HepG2 (cell line): ENCODE data around the gene FAM219A. TPM values are rescaled to one million over a fixed set of nuclear protein-coding genes. Genes with fewer than 3 reads are reported as not detected.

Source experiments
- FOXJ3 ChIP-seq: sonication (generic); formaldehyde crosslinking; IDR thresholded peaks from 2 replicates; pipeline ENCODE4 v1.4.0; 2020; ENCODE audit warnings: missing genetic modification reagents, mild to moderate bottlenecking, borderline replicate concordance
- RFX1 ChIP-seq: fragments of 450-650 bp; IDR thresholded peaks from 2 replicates; pipeline ENCODE4 v1.6.1; 2017
- ZNF264 ChIP-seq: sonication (generic); formaldehyde crosslinking; IDR thresholded peaks from 2 replicates; pipeline ENCODE4 v1.4.0; 2020; ENCODE audit warnings: missing genetic modification reagents
- ZNF326 ChIP-seq: sonication (generic); formaldehyde crosslinking; IDR thresholded peaks from 2 replicates; pipeline ENCODE4 v1.4.0; 2020; ENCODE audit warnings: missing genetic modification reagents, borderline replicate concordance
- polyA plus RNA-seq, 8 experiments: library from polyadenylated mRNA; depleted of rRNA in 3 of 8; stranded (reverse) in 7 of 8; unstranded in 1 of 8; fragments of >200 nt; fragmentation: Illumina TruSeq in 4 of 8; extraction: Trizol in 4 of 8; gene quantifications; 2 replicates each; pipeline versions ENCODE4 v1.2.1 to v1.2.3, GENCODE V29; 2011 to 2016; ENCODE audit warnings: low read depth in 4 of 8, missing spikeins in 1 of 8, mixed read lengths in 1 of 8; ENCODE audit not compliant: insufficient read depth in 1 of 8
- total RNA-seq, 5 experiments: library from RNA; depleted of rRNA; stranded (reverse); fragments of >200 nt; fragmentation: Illumina TruSeq; extraction: Trizol; gene quantifications; 2 replicates each; pipeline ENCODE4 v1.2.3, GENCODE V29; 2016; ENCODE audit warnings: low read depth in 1 of 5
- TF ChIP-seq, protein P1 (sequence below): sonication (generic); formaldehyde crosslinking; IDR thresholded peaks from 2 replicates; pipeline ENCODE4 v1.5.0; 2020; ENCODE audit warnings: mild to moderate bottlenecking, missing genetic modification reagents
- TF ChIP-seq, protein P2 (sequence below): IDR thresholded peaks from 2 replicates; pipeline ENCODE4 v1.6.1; 2016; ENCODE audit warnings: missing compliant biosample characterization, missing genetic modification reagents, borderline replicate concordance
- TF ChIP-seq, protein P3 (sequence below): sonication (generic); formaldehyde crosslinking; IDR thresholded peaks from 2 replicates; pipeline ENCODE4 v1.8.1; 2023; ENCODE audit warnings: missing genetic modification reagents, inconsistent platforms, borderline replicate concordance
- TF ChIP-seq, protein P4 (sequence below): sonication (generic); formaldehyde crosslinking; IDR thresholded peaks from one replicate; pipeline ENCODE4 v1.5.1; 2020; ENCODE audit warnings: mild to moderate bottlenecking, missing genetic modification reagents; ENCODE audit errors: not compliant biosample characterization

Gene FAM219A
- total and polyA plus RNA-seq, 2 of the 13 experiments (the other 11 are each of a cell fraction or from before 2014, with no cell fraction given): 3.9 to 6.4 TPM

DNA sequence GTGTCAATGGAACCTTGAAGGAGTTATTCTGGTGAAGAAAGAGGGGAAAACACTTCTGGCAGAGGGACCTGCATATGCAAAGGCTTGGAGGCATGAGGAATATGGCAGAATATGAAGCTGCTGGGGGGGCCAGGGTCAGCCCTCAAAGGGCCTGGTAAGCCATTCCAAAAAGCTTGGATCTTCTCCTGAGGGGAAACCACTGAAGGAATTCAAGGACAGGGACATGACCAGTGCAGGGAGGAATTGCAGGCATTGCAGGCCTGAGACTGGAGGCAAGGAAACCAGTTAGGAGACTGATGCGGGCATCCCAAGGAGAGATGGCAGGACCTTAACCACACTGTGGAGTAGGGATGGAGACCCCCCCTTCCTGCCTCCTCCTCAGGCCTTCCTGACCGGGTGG, 43.0 kb upstream of the FAM219A start (continued):
- TF ChIP-seq, protein P1, sequence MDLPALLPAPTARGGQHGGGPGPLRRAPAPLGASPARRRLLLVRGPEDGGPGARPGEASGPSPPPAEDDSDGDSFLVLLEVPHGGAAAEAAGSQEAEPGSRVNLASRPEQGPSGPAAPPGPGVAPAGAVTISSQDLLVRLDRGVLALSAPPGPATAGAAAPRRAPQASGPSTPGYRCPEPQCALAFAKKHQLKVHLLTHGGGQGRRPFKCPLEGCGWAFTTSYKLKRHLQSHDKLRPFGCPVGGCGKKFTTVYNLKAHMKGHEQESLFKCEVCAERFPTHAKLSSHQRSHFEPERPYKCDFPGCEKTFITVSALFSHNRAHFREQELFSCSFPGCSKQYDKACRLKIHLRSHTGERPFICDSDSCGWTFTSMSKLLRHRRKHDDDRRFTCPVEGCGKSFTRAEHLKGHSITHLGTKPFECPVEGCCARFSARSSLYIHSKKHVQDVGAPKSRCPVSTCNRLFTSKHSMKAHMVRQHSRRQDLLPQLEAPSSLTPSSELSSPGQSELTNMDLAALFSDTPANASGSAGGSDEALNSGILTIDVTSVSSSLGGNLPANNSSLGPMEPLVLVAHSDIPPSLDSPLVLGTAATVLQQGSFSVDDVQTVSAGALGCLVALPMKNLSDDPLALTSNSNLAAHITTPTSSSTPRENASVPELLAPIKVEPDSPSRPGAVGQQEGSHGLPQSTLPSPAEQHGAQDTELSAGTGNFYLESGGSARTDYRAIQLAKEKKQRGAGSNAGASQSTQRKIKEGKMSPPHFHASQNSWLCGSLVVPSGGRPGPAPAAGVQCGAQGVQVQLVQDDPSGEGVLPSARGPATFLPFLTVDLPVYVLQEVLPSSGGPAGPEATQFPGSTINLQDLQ (CRISPR knock-in tag): no peak
- TF ChIP-seq, protein P2, sequence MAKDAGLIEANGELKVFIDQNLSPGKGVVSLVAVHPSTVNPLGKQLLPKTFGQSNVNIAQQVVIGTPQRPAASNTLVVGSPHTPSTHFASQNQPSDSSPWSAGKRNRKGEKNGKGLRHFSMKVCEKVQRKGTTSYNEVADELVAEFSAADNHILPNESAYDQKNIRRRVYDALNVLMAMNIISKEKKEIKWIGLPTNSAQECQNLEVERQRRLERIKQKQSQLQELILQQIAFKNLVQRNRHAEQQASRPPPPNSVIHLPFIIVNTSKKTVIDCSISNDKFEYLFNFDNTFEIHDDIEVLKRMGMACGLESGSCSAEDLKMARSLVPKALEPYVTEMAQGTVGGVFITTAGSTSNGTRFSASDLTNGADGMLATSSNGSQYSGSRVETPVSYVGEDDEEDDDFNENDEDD: no peak
- TF ChIP-seq, protein P3, sequence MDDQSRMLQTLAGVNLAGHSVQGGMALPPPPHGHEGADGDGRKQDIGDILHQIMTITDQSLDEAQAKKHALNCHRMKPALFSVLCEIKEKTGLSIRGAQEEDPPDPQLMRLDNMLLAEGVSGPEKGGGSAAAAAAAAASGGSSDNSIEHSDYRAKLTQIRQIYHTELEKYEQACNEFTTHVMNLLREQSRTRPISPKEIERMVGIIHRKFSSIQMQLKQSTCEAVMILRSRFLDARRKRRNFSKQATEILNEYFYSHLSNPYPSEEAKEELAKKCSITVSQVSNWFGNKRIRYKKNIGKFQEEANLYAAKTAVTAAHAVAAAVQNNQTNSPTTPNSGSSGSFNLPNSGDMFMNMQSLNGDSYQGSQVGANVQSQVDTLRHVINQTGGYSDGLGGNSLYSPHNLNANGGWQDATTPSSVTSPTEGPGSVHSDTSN: no peak
- TF ChIP-seq FOXJ3 (CRISPR knock-in tag) (no peak), ZNF326 (CRISPR knock-in tag) (no peak), RFX1 (no peak), ZNF264 (CRISPR knock-in tag) (no peak)
- TF ChIP-seq, protein P4, sequence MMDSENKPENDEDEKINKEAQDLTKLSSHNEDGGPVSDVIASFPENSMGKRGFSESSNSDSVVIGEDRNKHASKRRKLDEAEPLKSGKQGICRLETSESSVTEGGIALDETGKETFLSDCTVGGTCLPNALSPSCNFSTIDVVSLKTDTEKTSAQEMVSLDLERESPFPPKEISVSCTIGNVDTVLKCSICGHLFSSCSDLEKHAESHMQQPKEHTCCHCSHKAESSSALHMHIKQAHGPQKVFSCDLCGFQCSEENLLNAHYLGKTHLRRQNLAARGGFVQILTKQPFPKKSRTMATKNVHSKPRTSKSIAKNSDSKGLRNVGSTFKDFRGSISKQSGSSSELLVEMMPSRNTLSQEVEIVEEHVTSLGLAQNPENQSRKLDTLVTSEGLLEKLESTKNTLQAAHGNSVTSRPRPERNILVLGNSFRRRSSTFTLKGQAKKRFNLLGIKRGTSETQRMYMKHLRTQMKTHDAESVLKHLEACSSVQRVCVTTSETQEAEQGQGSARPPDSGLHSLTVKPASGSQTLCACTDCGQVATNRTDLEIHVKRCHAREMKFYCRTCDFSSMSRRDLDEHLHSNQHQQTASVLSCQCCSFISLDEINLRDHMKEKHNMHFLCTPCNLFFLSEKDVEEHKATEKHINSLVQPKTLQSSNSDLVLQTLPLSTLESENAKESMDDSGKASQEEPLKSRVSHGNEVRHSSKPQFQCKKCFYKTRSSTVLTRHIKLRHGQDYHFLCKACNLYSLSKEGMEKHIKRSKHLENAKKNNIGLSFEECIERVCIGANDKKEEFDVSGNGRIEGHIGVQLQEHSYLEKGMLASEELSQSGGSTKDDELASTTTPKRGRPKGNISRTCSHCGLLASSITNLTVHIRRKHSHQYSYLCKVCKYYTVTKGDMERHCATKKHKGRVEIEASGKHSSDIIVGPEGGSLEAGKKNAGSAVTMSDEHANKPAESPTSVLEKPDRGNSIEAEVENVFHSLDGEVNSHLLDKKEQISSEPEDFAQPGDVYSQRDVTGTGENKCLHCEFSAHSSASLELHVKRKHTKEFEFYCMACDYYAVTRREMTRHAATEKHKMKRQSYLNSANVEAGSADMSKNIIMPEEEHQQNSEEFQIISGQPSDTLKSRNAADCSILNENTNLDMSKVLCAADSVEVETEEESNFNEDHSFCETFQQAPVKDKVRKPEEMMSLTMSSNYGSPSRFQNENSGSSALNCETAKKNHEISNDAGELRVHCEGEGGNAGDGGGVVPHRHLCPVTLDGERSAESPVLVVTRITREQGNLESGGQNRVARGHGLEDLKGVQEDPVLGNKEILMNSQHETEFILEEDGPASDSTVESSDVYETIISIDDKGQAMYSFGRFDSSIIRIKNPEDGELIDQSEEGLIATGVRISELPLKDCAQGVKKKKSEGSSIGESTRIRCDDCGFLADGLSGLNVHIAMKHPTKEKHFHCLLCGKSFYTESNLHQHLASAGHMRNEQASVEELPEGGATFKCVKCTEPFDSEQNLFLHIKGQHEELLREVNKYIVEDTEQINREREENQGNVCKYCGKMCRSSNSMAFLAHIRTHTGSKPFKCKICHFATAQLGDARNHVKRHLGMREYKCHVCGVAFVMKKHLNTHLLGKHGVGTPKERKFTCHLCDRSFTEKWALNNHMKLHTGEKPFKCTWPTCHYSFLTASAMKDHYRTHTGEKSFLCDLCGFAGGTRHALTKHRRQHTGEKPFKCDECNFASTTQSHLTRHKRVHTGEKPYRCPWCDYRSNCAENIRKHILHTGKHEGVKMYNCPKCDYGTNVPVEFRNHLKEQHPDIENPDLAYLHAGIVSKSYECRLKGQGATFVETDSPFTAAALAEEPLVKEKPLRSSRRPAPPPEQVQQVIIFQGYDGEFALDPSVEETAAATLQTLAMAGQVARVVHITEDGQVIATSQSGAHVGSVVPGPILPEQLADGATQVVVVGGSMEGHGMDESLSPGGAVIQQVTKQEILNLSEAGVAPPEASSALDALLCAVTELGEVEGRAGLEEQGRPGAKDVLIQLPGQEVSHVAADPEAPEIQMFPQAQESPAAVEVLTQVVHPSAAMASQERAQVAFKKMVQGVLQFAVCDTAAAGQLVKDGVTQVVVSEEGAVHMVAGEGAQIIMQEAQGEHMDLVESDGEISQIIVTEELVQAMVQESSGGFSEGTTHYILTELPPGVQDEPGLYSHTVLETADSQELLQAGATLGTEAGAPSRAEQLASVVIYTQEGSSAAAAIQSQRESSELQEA (CRISPR knock-in tag): no peak
